HG02884 (cell line): Measurements from ENCODE around the gene OR8K1.

Experiments used
- ATAC-seq: cut with Tn5 transposase; IDR thresholded peaks from one replicate; pipeline ENCODE4 v1.9.1; 2021; ENCODE audit warnings: mild to moderate bottlenecking, moderate library complexity; ENCODE audit not compliant: unreplicated experiment

The OR8K1 gene

DNA sequence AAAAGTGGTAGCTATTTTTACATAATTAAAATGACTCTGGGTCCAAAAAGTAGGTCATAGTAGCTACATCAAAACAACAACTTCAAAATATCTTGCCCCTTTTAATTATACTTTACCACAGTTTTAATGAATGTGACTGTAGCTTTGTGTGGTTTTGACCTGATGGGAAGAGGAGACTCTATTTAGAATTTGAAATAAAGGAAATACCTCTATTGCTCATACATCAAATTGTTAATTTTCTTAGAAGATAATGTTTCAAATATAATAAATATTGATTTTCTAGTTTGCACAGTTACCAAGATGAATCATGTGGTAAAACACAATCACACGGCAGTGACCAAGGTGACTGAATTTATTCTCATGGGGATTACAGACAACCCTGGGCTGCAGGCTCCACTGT is at the start of gene OR8K1:
OR8K1 (plus strand) TSS at position 301 of the 400 bp plus-strand sequence; CDS start at position 301, 0 bp downstream.
- ATAC-seq, result no peak

DNA sequence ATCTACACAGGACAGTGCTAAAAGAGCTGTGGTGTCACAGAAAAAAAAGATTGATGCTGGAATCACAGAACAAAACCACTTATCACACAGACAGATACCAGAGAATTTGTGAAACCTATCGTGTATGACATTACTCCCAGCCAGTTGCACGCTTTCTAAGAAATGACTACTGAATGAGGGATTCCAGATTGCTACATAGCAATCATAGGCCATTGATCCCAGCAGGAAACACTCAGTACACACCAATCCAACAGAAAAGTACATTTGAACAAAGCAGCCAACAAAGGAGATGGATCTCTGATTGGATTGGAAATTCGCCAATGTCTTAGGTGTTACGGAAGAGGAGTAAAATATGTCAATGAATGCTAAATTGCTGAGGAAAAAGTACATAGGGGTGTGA is 48.9 kb upstream of the OR8K1 start:
- ATAC-seq, result no peak

DNA sequence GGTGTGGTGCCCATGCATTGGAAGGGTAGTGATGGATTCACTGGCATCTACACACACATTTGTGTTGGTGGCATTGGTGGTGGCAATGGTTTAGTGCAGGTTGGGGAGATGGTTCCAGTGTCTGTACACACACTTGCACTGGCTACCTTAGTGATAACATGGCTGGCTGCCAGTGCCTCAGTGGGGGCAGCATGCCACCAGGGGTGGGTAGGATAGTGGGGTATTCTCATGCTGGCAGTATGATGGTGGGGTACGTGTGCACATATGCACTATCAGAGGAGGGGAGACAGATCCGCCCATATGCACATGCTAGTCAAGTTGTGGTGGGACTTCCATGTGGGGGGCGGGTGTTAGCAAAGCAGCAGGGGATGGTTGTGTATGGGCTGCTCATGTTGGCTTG is 38.0 kb upstream of the OR8K1 start:
- ATAC-seq, result no peak

DNA sequence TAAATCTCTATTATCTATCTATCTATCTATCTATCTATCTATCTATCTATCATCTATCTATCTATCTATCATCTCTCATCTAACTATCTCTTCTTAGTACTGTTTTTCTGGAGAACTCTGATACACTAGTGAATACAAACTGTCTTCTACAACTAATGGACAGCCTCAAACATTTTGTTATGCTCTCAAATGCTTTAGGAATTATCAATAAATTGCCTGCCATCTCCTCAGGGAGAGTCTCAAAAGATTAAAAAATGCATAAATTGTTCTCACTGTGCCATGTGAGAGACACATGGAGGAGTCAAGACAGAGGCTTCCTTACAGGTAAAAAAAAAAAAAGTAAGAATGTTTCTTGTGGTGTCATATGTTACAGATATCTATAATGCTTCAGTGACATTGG is 31.0 kb upstream of the OR8K1 start, which contains the start of gene OR8K3:
OR8K3 (plus strand) TSS at position 301 of the 400 bp plus-strand sequence. CDS start 3,163 bp downstream, outside the sequence.
- no peak for ATAC-seq

DNA sequence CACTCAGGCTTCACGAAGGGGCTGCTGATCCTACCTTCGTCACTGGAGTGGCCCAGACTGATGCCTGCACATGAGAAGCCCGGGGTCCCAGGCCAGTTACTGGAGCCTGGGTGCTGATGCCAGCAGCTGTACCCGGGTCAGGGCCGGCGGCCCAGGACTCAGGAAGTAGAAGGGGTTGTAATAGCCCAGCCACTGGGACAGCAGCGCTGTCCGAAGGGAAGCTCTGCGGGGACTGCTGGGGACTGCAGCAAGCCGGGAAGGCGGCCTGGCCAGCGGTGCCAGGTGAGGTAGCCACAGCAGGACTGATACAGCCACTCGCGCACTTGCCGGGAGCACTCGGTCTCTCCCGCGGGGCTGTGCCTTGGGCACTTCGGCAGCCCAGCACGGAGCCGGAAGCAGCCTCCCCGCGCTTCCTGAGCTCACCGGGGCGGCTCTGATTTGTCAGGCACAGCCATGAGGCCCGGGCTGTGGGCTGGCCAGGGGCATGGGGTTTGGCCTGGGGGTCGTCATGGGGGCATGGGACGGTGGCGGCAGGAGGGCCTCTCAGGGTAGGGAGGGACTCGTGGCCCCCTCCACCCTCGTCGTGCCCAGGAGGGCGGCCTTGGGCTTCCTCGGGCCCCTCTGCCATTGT is 13.9 kb upstream of the OR8K1 start:
- no peak for ATAC-seq

DNA sequence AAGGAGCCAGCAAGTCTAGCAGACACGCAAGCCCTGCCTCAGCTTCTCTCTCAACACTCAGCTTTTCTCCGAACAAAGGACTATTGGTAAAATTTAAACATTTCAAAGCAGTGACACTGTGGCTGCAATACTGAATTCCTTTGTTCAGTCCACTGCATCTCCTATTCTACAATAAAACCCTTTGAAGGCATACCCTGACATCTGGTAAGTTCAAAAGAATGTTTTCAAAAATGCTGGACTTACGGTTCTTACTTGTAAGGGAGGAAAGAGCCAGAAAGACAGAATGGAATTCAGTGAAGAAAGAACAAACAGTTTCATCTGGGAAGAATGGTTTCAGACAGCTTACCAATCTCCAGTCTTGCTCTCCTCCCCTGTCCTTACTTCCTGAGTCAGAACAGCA is 12.7 kb upstream of the OR8K1 start:
- ATAC-seq, result no peak

DNA sequence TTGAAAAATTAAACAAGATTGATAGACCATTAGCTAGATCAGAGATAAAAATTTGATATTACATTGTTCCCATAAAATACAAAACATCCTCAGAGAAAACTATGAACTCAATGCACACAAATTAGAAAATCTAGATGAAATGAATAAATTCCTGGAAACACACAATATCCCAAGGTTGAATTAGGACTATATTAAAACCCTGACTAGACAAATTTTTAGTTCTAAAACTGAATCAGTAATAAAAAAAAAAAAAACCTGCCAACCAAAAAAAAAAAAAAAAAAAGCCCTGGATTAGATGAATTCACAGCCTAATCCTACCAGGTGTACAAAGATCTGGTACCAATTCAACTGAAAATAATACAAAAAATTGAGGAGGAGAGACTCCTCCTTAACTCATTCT is 5.5 kb upstream of the OR8K1 start:
- no peak for ATAC-seq

DNA sequence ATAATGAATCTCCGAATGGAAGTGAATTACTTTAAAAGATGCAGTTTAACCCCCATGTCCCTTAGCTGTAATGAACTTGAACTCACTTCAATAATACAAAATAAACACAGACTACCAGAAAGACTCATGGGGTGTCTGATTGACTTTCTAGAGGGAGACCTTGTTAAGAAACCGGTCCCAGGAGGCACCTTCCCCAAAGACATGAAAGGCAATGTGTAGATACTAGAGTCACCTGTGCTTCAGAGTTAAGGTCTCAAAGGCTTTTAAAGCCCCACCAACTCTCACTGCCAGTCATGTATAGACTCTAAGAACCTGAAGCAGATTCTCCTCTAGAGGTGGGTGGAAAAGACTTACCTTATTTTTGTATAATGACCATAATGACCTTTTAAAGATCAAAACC is 8.2 kb downstream of the OR8K1 start, which contains the start of gene OR8J1:
OR8J1 (plus strand) TSS at position 301 of the 400 bp plus-strand sequence. CDS start 5,956 bp downstream, outside the sequence.
- ATAC-seq, result no peak

DNA sequence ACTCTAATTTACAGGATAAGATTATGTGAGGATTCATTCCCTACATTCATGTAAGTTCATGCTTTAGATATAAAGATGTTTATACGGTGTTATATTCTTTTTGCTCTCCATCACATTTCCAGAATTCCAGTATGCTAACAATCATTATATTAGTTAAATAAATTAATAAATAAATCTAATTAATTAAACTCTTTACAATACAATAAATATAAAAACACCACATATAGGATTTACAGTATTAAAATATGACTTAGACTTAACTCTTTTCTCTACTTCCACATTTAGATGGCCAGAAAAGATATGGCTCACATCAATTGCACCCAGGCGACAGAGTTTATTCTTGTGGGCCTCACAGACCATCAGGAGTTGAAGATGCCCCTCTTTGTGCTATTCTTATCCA is 29.5 kb downstream of the OR8K1 start, which contains the start of gene OR8U1:
OR8U1 (plus strand) TSS at position 301 of the 400 bp plus-strand sequence; CDS start at position 301, 0 bp downstream.
- ATAC-seq, result no peak

DNA sequence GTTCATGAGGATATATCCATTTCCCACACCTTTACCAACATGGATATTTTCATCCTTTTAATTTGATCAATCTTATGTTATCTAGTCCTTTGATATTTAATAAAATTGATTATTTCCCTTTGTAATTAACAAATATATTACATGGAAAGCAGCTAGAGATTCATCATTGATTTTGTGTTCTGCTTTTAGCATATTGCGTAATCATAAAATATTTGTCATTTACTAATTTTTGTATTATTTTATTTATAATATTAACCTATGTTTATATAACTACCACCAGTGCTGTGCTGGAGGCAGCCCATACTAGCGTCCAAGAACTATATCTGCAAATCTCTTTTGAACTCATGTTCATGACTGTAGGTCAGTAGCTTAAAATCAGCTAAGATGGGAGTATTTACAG is 34.3 kb downstream of the OR8K1 start:
- ATAC-seq, result no peak

DNA sequence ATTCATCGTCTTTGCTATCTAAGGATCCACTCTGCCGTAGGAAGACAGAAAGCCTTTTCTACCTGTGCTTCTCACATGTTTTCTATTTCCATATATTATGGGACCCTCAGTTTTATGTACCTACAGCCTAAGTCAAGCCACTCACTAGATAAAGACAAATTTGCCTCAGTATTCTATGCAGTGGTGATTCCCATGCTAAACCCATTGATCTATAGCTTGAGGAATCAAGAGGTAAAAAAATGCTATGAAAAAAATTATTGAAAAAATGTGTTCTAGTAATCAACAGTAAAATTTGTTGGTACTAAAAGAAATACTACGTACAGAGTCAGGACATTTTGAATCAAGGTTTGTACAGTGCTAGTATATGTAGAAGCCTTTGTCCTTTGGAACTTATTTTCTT is 48.5 kb downstream of the OR8K1 start:
- ATAC-seq, result no peak

DNA sequence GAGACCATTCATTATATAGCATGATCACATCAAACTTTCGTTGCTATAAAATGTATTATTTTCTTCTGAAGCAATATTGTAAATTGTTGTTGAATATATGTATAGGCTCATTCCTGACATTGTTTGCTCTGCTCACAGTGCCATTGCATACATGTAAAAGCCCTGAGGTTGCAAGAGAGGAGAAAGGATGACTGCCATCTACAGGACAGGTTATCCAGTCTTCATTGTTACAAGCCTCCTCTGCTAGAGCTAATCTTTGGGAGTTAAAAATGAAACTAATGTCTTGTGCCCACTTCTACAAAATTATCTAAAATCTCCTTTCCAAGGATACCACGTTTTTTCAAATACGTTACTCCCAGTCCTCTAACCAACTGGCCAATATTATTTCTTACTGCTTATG is 50.2 kb downstream of the OR8K1 start:
- ATAC-seq, result no peak
